ENCODE measurements around the gene IGSF5.
"Not testable (repeated sequence)": the region's sequence is repeated elsewhere in the genome, so short reads cannot be mapped to it uniquely, and the experiment has no call there.

Gene IGSF5

GRCh38 chr21:39739531-39739930, 5.5 kb upstream of the IGSF5 start:
- not testable (repeated sequence) for DNase-seq

- not testable (repeated sequence) for DNase-seq
Observed at GRCh38 chr21:39742561-39742960, 2.4 kb upstream of the IGSF5 start.

GRCh38 chr21:39745332-39745731, 349 bp downstream of the IGSF5 start:
- not testable (repeated sequence) for DNase-seq

GRCh38 chr21:39750670-39751069, 5.7 kb downstream of the IGSF5 start:
- DNase-seq = no peak

GRCh38 chr21:39754811-39755210, 9.8 kb downstream of the IGSF5 start:
- no peak for DNase-seq

GRCh38 chr21:39756285-39756684, 11.3 kb downstream of the IGSF5 start:
- DNase-seq = no peak

- DNase-seq = no peak
Observed at GRCh38 chr21:39763272-39763970, 18.4 kb downstream of the IGSF5 start.

GRCh38 chr21:39774227-39774626, 29.2 kb downstream of the IGSF5 start:
- no peak for DNase-seq

GRCh38 chr21:39775816-39776215, 30.8 kb downstream of the IGSF5 start:
- DNase-seq = no peak

GRCh38 chr21:39776589-39776988, 31.6 kb downstream of the IGSF5 start:
- DNase-seq = no peak

- no peak for DNase-seq
Observed at GRCh38 chr21:39781331-39781730, 36.3 kb downstream of the IGSF5 start.

- DNase-seq = no peak
Observed at GRCh38 chr21:39788383-39788782, 43.4 kb downstream of the IGSF5 start.

GRCh38 chr21:39796466-39796865, 51.5 kb downstream of the IGSF5 start:
- no peak for DNase-seq

GRCh38 chr21:39799178-39799577, 54.2 kb downstream of the IGSF5 start:
- DNase-seq = no peak

GRCh38 chr21:39800311-39800710, 55.3 kb downstream of the IGSF5 start:
- DNase-seq = no peak

- DNase-seq = no peak
Observed at GRCh38 chr21:39802217-39802616, 57.2 kb downstream of the IGSF5 start.

- no peak for DNase-seq
Observed at GRCh38 chr21:39803393-39803792, 58.4 kb downstream of the IGSF5 start.

GRCh38 chr21:39804240-39804639, 59.3 kb downstream of the IGSF5 start:
- no peak for DNase-seq

GRCh38 chr21:39805983-39806382, 61.0 kb downstream of the IGSF5 start:
- no peak for DNase-seq

- DNase-seq = no peak
Observed at GRCh38 chr21:39807738-39808137, 62.8 kb downstream of the IGSF5 start.

GRCh38 chr21:39809936-39810335, 65.0 kb downstream of the IGSF5 start:
- DNase-seq = no peak

- DNase-seq = no peak
Observed at GRCh38 chr21:39812983-39813382, 68.0 kb downstream of the IGSF5 start.

GRCh38 chr21:39818557-39818956, 73.6 kb downstream of the IGSF5 start:
- DNase-seq = no peak

- DNase-seq = no peak
Observed at GRCh38 chr21:39822042-39822441, 77.1 kb downstream of the IGSF5 start.

- DNase-seq = no peak
Observed at GRCh38 chr21:39825250-39825649, 80.3 kb downstream of the IGSF5 start.
